HL-60 (cell line): Measurements from ENCODE around the gene ZNF469.

Experiments
- CTCF ChIP-seq: IDR thresholded peaks from one replicate; pipeline ENCODE4 v1.5.1; 2011; ENCODE audit warnings: low read length, control low read depth, inconsistent platforms; ENCODE audit not compliant: insufficient read depth
- GABPA ChIP-seq: IDR thresholded peaks from 2 replicates; pipeline ENCODE4 v1.6.1; 2012; ENCODE audit warnings: low read depth
- POLR2AphosphoS5 ChIP-seq: IDR thresholded peaks from 2 replicates; pipeline ENCODE4 v1.6.1; 2012; ENCODE audit warnings: low read depth
- REST ChIP-seq: IDR thresholded peaks from 2 replicates; pipeline ENCODE4 v1.6.1; 2012; ENCODE audit warnings: low read depth; ENCODE audit not compliant: insufficient replicate concordance
- SPI1 ChIP-seq: IDR thresholded peaks from 2 replicates; pipeline ENCODE4 v1.6.1; 2012; ENCODE audit warnings: low read depth, mild to moderate bottlenecking, borderline replicate concordance

GRCh38 chr16:88360999-88361398, 21.8 kb upstream of the ZNF469 start:
- no peak for TF ChIP-seq CTCF
- TF ChIP-seq REST, result no peak
- TF ChIP-seq GABPA, result no peak
- TF ChIP-seq POLR2AphosphoS5, result no peak
- no peak for TF ChIP-seq SPI1
